ENCODE results near the gene INO80B. TPM values are rescaled to one million over a fixed set of nuclear protein-coding genes. Genes with fewer than 3 reads are reported as not detected.

INO80B gene
- total RNA-seq, 2 experiments from 2014 or later = 41.3 to 41.8 TPM

- Histone ChIP-seq H3K4me1 (ENCODE audit: insufficient read depth, low read length) (peaks cover 48% of the 10 kb centered on the region), H3K27ac (ENCODE audit: low read depth in 1 of 2, low read length in 2 of 2) (no peak overlapping the region), H3K9me3 (ENCODE audit: control insufficient read depth in 1 of 2, insufficient read depth in 1 of 2, low read length in 2 of 2) (peaks cover 0 to 37% of the 10 kb centered on the region in 2 experiments), H3K27me3 (ENCODE audit: control insufficient read depth in 1 of 2, insufficient read depth in 2 of 2, low read length in 2 of 2) (peaks cover 57 to 71% of the 10 kb centered on the region in 2 experiments), H3K4me3 (ENCODE audit: low read length) (no peak overlapping the region), H3K36me3 (ENCODE audit: insufficient read depth, low read length) (peaks cover 8% of the 10 kb centered on the region)
- H3K27ac Mint-ChIP-seq = no peak overlapping the region
- POLR2A ChIA-PET = interaction anchor here (1.0 to 4.5 kb wide), 5 partner anchors 18 to 85 kb away, joined by 3 to 21 read pairs (median 4); partner anchors contain the start of genes AUP1, CCDC142, HTRA2 and TTC31
- TF ChIP-seq CTCF (IDR thresholded peaks at IDR 0.05) = no peak
- H3K4me3 Mint-ChIP-seq = no peak overlapping the region
- DNase-seq (no peak), ATAC-seq (ENCODE audit: poor library complexity) (no peak)
- H3K4me1 Mint-ChIP-seq (ENCODE audit: low read depth) = peaks cover 67% of the 10 kb centered on the region
- intact Hi-C loops (cut with DNase I, micrococcal nuclease) = no loop called here
- peaks cover 10% of the 10 kb centered on the region for H3K36me3 Mint-ChIP-seq (ENCODE audit: low read depth)
- no peaks in the 10 kb centered on the region for H3K9me3 Mint-ChIP-seq
- H3K27me3 Mint-ChIP-seq = peaks cover 74% of the 10 kb centered on the region
- CTCF ChIA-PET = interaction anchor here (1.4 to 2.3 kb wide), 2 partner anchors 17 to 32 kb away, joined by 3 to 9 read pairs; partner anchors contain the start of genes CCDC142 and TTC31
Observed at GRCh38 chr2:74499940-74500577, 45.2 kb downstream of the INO80B start.

- Mint-ChIP-seq H3K27me3 (peaks cover 79% of the 10 kb centered on the region), H3K36me3 (ENCODE audit: low read depth) (peaks cover 15% of the 10 kb centered on the region), H3K4me1 (ENCODE audit: low read depth) (peaks cover 72% of the 10 kb centered on the region), H3K4me3 (no peak overlapping the region), H3K9me3 (no peaks in the 10 kb centered on the region), H3K27ac (no peak overlapping the region)
- no peak for TF ChIP-seq CTCF (IDR thresholded peaks at IDR 0.05)
- ATAC-seq (ENCODE audit: poor library complexity) (no peak), DNase-seq (no peak)
- Histone ChIP-seq H3K36me3 (ENCODE audit: insufficient read depth, low read length) (peaks cover 13% of the 10 kb centered on the region), H3K27ac (ENCODE audit: low read depth in 1 of 2, low read length in 2 of 2) (no peak overlapping the region), H3K4me3 (ENCODE audit: low read length) (no peak overlapping the region), H3K4me1 (ENCODE audit: insufficient read depth, low read length) (peaks cover 53% of the 10 kb centered on the region), H3K9me3 (ENCODE audit: control insufficient read depth in 1 of 2, insufficient read depth in 1 of 2, low read length in 2 of 2) (peaks cover 0 to 37% of the 10 kb centered on the region in 2 experiments), H3K27me3 (ENCODE audit: control insufficient read depth in 1 of 2, insufficient read depth in 2 of 2, low read length in 2 of 2) (peaks cover 60 to 72% of the 10 kb centered on the region in 2 experiments)
- ChIA-PET CTCF (interaction anchor here (1.4 to 2.3 kb wide), 2 partner anchors 17 to 31 kb away, joined by 3 to 9 read pairs; partner anchors contain the start of genes CCDC142 and TTC31), POLR2A (interaction anchor here (0.6 to 4.5 kb wide), 6 partner anchors 18 to 672 kb away, joined by 3 to 21 read pairs (median 4); partner anchors contain the start of genes AUP1, CCDC142, HTRA2 and STAMBP)
- intact Hi-C loops (cut with DNase I, micrococcal nuclease) = no loop called here
Observed at GRCh38 chr2:74500578-74500946, 45.7 kb downstream of the INO80B start.

GRCh38 chr2:74501335-74502071 is 46.6 kb downstream of the INO80B start:
- peaks cover 21% of the 10 kb centered on the region for H3K36me3 Mint-ChIP-seq (ENCODE audit: low read depth)
- no peak overlapping the region for H3K27ac Mint-ChIP-seq
- H3K4me3 ChIP-seq (ENCODE audit: low read length) = no peak overlapping the region
- ChIA-PET CTCF (interaction anchor here (2.3 kb wide), 1 partner anchor 18 kb away, joined by 9 read pairs; the partner anchor contains the start of genes CCDC142 and TTC31), POLR2A (interaction anchor here (0.6 to 4.5 kb wide), 3 partner anchors 19 to 47 kb away, joined by 3 to 21 read pairs (median 10); partner anchors contain the start of genes AUP1, CCDC142, HTRA2 and INO80B)
- H3K4me1 ChIP-seq (ENCODE audit: insufficient read depth, low read length) = peaks cover 63% of the 10 kb centered on the region
- H3K9me3 Mint-ChIP-seq = no peaks in the 10 kb centered on the region
- DNase-seq (no peak), ATAC-seq (ENCODE audit: poor library complexity) (no peak)
- peaks cover 63 to 72% of the 10 kb centered on the region in 2 experiments for H3K27me3 ChIP-seq (ENCODE audit: control insufficient read depth in 1 of 2, insufficient read depth in 2 of 2, low read length in 2 of 2)
- peak overlapping the region; percentile 48 for H3K4me3 Mint-ChIP-seq
- intact Hi-C loops (cut with DNase I, micrococcal nuclease) = no loop called here
- H3K9me3 ChIP-seq (ENCODE audit: control insufficient read depth in 1 of 2, insufficient read depth in 1 of 2, low read length in 2 of 2) = peaks cover 0 to 37% of the 10 kb centered on the region in 2 experiments
- peaks cover 84% of the 10 kb centered on the region for H3K27me3 Mint-ChIP-seq
- TF ChIP-seq CTCF (IDR thresholded peaks at IDR 0.05) = no peak
- H3K27ac ChIP-seq (ENCODE audit: low read depth in 1 of 2, low read length in 2 of 2) = no peak overlapping the region
- H3K4me1 Mint-ChIP-seq (ENCODE audit: low read depth) = peaks cover 78% of the 10 kb centered on the region
- peaks cover 18% of the 10 kb centered on the region for H3K36me3 ChIP-seq (ENCODE audit: insufficient read depth, low read length)

Measured in CD4-positive, alpha-beta T cell (primary cell).